Osteocyte (in vitro differentiated cells): ENCODE results near the gene ABHD8. TPM values are rescaled to one million over a fixed set of nuclear protein-coding genes. Genes with fewer than 3 reads are reported as not detected.

Experiments
- DNase-seq: peaks from one replicate; pipeline ENCODE4 v3.0.0; 2021; ENCODE audit warnings: mixed read lengths; ENCODE audit not compliant: unreplicated experiment; ENCODE audit errors: extremely low spot score
- H3K27ac Mint-ChIP-seq: one replicate; pipeline ENCODE4 v1.8.0; 2021; ENCODE audit warnings: mild to moderate bottlenecking, mixed read lengths; ENCODE audit not compliant: unreplicated experiment
- H3K27me3 Mint-ChIP-seq: one replicate; pipeline ENCODE4 v1.8.0; 2021; ENCODE audit warnings: mixed read lengths; ENCODE audit not compliant: unreplicated experiment
- H3K36me3 Mint-ChIP-seq: one replicate; pipeline ENCODE4 v1.8.0; 2021; ENCODE audit warnings: mixed read lengths; ENCODE audit not compliant: unreplicated experiment
- H3K4me1 Mint-ChIP-seq: one replicate; pipeline ENCODE4 v1.8.0; 2021; ENCODE audit warnings: mixed read lengths; ENCODE audit not compliant: unreplicated experiment
- H3K4me3 Mint-ChIP-seq: one replicate; pipeline ENCODE4 v1.8.0; 2021; ENCODE audit warnings: mild to moderate bottlenecking, moderate library complexity, mixed read lengths; ENCODE audit not compliant: unreplicated experiment
- H3K9me3 Mint-ChIP-seq: one replicate; pipeline ENCODE4 v1.8.0; 2021; ENCODE audit warnings: mixed read lengths; ENCODE audit not compliant: unreplicated experiment
- total RNA-seq: library from RNA; stranded (reverse); gene quantifications from 2 replicates; pipeline ENCODE4 v1.2.1, GENCODE V29; 2021
- TF ChIP-seq, protein P1 (sequence below): fragments of 200-600 bp; sonication (generic); IDR thresholded peaks from 2 replicates; pipeline ENCODE4 v1.5.0; 2021; ENCODE audit warnings: antibody characterized with exemption, mild to moderate bottlenecking, moderate library complexity

Gene ABHD8
- total RNA-seq, 1 donor from 2014 or later: 5.0 TPM

- DNase-seq: no peak
- H3K27ac Mint-ChIP-seq: no peak overlapping the region
- no peaks in the 10 kb centered on the region for H3K9me3 Mint-ChIP-seq
- peaks cover 8% of the 10 kb centered on the region for H3K36me3 Mint-ChIP-seq
- H3K4me3 Mint-ChIP-seq: no peak overlapping the region
- H3K4me1 Mint-ChIP-seq: peaks cover 5% of the 10 kb centered on the region
- TF ChIP-seq, protein P1, sequence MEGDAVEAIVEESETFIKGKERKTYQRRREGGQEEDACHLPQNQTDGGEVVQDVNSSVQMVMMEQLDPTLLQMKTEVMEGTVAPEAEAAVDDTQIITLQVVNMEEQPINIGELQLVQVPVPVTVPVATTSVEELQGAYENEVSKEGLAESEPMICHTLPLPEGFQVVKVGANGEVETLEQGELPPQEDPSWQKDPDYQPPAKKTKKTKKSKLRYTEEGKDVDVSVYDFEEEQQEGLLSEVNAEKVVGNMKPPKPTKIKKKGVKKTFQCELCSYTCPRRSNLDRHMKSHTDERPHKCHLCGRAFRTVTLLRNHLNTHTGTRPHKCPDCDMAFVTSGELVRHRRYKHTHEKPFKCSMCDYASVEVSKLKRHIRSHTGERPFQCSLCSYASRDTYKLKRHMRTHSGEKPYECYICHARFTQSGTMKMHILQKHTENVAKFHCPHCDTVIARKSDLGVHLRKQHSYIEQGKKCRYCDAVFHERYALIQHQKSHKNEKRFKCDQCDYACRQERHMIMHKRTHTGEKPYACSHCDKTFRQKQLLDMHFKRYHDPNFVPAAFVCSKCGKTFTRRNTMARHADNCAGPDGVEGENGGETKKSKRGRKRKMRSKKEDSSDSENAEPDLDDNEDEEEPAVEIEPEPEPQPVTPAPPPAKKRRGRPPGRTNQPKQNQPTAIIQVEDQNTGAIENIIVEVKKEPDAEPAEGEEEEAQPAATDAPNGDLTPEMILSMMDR: no peak
- no peaks in the 10 kb centered on the region for H3K27me3 Mint-ChIP-seq
These were observed 20.2 kb upstream of the ABHD8 start for GRCh38 chr19:17323300-17323963.

DNA sequence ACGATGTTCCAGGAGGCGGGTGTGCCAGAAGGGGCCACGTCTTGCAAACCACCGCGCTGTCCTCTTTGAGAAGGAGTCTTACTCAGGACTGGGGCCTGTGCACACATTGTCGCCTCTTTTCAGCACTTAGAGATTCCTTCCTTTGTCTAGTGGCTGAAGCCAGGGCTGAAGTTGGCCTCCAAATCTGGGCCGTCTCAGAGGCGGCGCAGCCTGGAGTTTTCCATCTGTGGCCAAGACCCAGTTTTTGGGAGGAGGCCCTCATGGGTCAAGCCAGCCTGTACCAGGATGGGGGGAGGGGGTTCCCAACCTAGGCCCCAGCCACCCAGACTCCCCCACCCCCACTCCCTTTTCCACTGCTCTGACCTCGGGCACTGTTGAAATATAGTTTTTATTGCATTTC lies 19.6 kb upstream of the ABHD8 start:
- no peak overlapping the region for H3K4me3 Mint-ChIP-seq
- H3K36me3 Mint-ChIP-seq: peaks cover 8% of the 10 kb centered on the region
- H3K4me1 Mint-ChIP-seq: peaks cover 5% of the 10 kb centered on the region
- no peaks in the 10 kb centered on the region for H3K27me3 Mint-ChIP-seq
- no peak overlapping the region for H3K27ac Mint-ChIP-seq
- TF ChIP-seq, protein P1: no peak
- no peak for DNase-seq
- H3K9me3 Mint-ChIP-seq: no peaks in the 10 kb centered on the region

- peak; percentile 80 for DNase-seq
- no peak overlapping the region for H3K4me3 Mint-ChIP-seq
- H3K9me3 Mint-ChIP-seq: no peaks in the 10 kb centered on the region
- H3K4me1 Mint-ChIP-seq: peaks cover 5% of the 10 kb centered on the region
- TF ChIP-seq, protein P1: no peak
- peak overlapping the region; percentile 7 for H3K27ac Mint-ChIP-seq
- H3K36me3 Mint-ChIP-seq: peaks cover 8% of the 10 kb centered on the region
- H3K27me3 Mint-ChIP-seq: no peaks in the 10 kb centered on the region
These were observed 18.6 kb upstream of the ABHD8 start for GRCh38 chr19:17321655-17322489.

DNA sequence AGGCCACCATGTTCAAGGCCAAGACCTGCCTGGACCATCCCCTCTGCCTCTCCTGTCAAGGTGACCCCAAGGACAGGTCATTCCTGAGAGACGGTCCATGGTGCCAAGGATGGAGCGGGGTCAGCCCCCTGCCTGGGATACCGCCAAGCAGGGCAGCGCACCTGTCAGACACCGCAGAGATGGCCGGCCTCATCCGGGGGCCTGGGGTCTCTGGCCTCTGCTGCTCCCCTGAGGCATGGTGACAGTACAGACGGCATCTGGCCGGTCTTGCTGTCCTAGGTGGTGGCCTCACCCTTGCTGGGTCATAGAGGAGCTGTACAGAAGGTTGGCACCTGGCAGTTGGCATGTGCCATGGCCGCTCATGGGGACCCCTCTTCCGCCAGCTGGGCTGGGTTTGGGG lies 17.2 kb upstream of the ABHD8 start:
- no peaks in the 10 kb centered on the region for H3K27me3 Mint-ChIP-seq

More for the DNA sequence above, 17.2 kb upstream of the ABHD8 start:
- Mint-ChIP-seq H3K36me3 (peaks cover 16% of the 10 kb centered on the region), H3K9me3 (no peaks in the 10 kb centered on the region), H3K27ac (no peak overlapping the region), H3K4me3 (no peak overlapping the region), H3K4me1 (peaks cover 5% of the 10 kb centered on the region)
- DNase-seq: no peak
- TF ChIP-seq, protein P1: no peak
